ENCODE results near the gene SIRPG.

DNA sequence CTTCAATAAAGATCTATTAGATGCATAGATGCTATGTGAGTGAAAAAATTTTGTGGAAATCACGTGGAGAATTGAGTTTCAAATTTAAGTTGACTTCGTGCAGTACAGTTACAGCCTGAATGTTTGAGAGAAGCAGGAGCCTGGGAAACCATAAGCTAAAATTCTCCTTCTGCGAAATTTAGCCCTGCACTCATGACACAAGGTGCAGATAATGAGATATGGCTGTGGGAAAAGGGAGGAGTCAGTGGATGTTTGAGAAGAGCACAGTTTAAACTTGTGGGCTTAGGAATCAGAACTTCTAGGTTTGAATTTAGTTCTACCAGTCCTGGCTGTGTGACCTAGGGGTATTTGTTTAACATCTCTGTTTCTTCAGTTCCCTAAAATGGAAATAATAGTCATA lies 32.1 kb upstream of the SIRPG start:
- TF ChIP-seq, protein P1, sequence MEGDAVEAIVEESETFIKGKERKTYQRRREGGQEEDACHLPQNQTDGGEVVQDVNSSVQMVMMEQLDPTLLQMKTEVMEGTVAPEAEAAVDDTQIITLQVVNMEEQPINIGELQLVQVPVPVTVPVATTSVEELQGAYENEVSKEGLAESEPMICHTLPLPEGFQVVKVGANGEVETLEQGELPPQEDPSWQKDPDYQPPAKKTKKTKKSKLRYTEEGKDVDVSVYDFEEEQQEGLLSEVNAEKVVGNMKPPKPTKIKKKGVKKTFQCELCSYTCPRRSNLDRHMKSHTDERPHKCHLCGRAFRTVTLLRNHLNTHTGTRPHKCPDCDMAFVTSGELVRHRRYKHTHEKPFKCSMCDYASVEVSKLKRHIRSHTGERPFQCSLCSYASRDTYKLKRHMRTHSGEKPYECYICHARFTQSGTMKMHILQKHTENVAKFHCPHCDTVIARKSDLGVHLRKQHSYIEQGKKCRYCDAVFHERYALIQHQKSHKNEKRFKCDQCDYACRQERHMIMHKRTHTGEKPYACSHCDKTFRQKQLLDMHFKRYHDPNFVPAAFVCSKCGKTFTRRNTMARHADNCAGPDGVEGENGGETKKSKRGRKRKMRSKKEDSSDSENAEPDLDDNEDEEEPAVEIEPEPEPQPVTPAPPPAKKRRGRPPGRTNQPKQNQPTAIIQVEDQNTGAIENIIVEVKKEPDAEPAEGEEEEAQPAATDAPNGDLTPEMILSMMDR (IDR thresholded peaks at IDR 0.05): no peak
- no peak for TF ChIP-seq POLR2A (IDR thresholded peaks at IDR 0.05)
- no peak for TF ChIP-seq POLR2AphosphoS5 (IDR thresholded peaks at IDR 0.05; ENCODE audit: insufficient read depth in 1 of 2, low read depth in 1 of 2)

Data from vagina (tissue), 2 donors.